OCI-LY1 (cell line): Measurements from ENCODE around the gene KATNAL2.
"Not testable (repeated sequence)": the region's sequence is repeated elsewhere in the genome, so short reads cannot be mapped to it uniquely, and the experiment has no call there.

Experiments used
- EZH2 ChIP-seq: fragments of 200-600 bp; sonication (generic), shearing (Covaris generic); IDR thresholded peaks from 2 replicates; pipeline ENCODE4 v1.8.0; 2017; ENCODE audit warnings: borderline replicate concordance, mixed run types, mild to moderate bottlenecking, antibody characterized with exemption, low read length, moderate library complexity, mixed read lengths
- TF ChIP-seq, protein P1 (sequence below): fragments of 200-600 bp; sonication (generic), shearing (Covaris generic); IDR thresholded peaks from 2 replicates; pipeline ENCODE4 v1.5.1; 2017; ENCODE audit warnings: mild to moderate bottlenecking, antibody characterized with exemption, low read length, moderate library complexity, mixed read lengths

DNA sequence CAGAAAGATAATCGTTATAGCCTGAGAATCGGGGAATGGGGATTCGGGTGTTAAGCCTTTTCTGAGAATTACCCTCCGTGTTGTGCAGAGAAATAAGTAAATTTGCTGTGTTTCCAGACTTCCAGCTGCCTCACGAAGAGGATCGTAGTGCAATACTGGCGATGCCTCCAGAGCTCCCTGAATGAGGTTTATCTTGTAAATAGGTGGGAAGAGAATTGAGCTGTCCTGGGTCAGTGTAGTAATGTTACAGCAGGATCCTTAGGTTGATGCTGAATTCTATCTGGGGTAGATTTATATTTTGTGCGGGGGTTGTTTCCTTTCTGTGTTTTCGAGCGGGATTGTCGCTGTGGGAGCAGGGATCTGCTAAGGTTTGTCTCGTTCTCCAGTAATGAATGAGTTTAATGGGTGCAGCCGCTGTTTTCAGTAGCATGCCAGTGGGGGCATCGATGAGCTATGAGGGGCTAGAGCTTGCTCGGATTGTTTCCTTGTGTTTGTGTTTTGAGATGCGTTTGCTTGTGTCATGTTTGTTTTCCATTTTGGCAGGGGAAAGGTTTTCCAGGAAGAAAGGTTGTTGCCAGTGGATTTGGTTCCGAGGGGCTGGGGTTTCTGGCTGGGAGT lies 108.3 kb downstream of the KATNAL2 start:
- TF ChIP-seq, protein P1, sequence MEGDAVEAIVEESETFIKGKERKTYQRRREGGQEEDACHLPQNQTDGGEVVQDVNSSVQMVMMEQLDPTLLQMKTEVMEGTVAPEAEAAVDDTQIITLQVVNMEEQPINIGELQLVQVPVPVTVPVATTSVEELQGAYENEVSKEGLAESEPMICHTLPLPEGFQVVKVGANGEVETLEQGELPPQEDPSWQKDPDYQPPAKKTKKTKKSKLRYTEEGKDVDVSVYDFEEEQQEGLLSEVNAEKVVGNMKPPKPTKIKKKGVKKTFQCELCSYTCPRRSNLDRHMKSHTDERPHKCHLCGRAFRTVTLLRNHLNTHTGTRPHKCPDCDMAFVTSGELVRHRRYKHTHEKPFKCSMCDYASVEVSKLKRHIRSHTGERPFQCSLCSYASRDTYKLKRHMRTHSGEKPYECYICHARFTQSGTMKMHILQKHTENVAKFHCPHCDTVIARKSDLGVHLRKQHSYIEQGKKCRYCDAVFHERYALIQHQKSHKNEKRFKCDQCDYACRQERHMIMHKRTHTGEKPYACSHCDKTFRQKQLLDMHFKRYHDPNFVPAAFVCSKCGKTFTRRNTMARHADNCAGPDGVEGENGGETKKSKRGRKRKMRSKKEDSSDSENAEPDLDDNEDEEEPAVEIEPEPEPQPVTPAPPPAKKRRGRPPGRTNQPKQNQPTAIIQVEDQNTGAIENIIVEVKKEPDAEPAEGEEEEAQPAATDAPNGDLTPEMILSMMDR: not testable (repeated sequence)
- TF ChIP-seq EZH2: not testable (repeated sequence)
